Stimulated activated CD8-positive, alpha-beta memory T cell treated with anti-CD3 and anti-CD28 coated beads, Interleukin-2, amount 100 ng/mL, for 48 hours (primary cell): ENCODE measurements around the gene SLC24A4.

Experiments
- DNase-seq, 2 donors: peaks; one replicate each; pipeline ENCODE4 v3.0.0-alpha.2; 2020; ENCODE audit warnings: low read depth in 2 of 2

The SLC24A4 gene

DNA sequence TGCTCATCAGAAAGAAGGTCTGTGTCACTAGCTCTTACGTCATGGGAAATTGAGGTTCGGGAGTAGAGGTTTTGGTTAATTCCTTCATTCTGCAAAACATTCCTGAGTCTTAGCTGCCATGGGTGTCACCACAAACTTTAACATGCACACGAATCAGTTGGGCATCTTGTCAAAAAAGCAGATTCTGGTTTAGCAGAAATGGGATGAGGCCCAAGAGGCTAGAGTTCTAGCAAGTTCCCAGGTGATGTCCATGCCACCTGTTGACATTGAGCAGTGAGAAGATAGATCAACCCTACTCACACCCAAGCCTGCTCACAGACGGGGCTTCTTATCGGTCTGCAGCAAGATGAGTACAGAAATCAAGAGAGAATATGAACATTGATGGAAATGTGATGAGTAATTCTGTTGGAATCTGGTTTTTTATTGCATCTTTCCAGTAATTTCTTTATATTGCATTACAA is 179.0 kb downstream of the SLC24A4 start:
- no peak for DNase-seq

DNA sequence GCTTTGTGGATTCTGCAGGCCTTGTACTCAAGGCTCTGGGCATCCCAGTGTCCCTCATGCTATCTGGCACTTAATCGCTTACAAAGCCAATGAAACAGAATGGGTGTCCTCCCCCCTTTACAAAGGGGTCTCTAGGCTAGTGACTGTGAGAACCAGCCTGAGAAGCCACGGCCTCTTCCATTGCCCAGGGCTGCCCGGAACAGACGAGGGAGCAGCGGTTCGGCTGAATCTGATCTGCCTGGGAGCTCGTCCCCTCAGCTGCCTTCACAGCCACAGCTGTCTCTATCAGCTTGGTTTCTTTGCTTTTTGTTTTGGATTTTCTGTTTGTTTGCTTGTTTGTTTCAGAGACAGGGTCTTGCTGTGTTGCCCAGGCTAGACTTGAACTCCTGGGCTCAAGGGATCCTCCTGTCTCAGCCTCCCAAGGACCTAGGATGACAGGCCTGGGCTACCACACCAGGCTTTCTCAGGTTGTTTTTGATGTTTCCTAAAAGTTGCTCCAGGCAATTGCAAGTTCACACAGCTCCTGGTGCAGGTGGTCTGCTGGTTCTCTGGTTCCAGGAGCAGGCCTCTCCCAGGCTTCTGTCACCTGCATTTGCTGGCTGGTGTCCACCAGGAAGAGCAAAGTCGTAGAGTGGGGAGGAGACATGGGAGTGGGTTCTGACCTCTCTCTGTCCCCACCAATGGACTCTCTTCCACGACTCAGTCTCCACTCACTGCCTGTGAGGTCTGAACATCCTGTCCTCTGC is 179.7 kb downstream of the SLC24A4 start:
- DNase-seq, result no peak

DNA sequence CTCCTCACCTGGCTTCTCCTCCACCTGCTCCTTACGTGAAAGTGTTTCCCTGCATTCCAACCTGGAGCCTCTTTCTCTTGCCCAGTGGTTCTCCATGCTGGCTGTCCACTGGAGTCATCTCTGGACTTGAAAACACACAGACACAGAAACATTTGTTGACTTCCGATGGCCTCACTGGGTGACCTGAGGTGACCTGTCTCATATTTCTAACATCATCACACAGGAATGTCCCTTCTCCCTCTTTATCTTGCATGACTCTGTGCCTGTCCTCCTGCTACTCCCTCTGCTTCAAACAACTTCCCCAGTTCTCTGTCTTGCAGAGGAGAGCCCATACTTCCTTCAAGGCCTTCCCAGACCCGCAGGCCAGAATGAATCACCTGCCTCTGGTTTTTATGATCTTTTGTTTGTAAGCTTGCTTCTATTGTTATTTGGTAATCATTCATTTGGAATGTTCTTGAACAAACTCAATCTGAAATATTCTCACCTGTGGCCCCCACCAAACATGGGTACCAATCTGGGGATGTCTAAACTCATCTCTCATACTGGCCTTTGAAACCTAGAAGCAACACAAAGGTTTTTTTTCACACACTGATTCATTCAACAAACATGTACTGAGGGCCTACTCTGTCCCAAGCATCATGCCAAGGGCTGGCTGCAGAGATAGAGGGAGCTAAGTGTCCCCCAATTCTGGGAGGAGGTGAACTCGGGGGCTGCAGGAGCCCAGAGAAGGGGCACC is 181.0 kb downstream of the SLC24A4 start:
- DNase-seq, result no peak

DNA sequence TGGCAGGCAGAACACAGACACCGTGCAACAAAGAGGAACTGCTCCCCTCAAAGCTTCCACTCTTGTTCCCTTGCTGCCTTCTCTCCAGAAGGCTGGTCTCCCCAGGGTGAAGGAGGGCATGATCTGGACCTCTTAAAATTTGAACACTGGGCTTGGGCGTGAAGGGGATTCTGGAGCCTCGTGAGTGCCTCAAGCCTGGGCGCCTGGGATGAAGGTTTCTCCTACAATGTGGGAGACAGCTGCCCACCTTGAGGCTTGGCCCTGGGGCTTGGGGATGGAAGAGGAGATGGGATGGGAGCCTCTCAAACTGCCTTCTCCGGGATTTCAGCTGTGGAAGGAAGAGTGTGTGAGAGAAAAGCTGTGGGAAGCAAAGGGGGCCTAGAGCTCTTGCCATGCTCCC is 182.9 kb downstream of the SLC24A4 start:
- no peak for DNase-seq

DNA sequence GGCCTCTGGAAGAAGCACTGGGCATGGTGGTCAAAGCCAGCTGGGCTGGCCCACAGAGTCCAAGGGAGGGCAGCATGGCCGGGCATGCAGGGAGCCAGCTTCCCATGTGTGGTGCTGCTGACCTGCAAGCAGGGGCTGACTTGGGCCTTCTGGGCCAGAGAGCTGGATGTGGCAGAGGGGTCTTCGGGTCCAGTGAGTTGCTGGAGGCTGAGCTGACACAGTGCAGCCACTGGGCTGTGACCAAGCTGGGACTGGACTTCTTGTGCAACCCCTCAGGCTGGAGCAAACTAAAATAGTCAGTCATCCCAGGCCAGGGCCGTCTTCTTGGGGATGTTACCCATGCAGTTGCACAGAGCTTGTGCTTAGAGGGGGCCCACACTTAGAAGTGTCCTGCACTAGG is 183.3 kb downstream of the SLC24A4 start:
- DNase-seq, result no peak

DNA sequence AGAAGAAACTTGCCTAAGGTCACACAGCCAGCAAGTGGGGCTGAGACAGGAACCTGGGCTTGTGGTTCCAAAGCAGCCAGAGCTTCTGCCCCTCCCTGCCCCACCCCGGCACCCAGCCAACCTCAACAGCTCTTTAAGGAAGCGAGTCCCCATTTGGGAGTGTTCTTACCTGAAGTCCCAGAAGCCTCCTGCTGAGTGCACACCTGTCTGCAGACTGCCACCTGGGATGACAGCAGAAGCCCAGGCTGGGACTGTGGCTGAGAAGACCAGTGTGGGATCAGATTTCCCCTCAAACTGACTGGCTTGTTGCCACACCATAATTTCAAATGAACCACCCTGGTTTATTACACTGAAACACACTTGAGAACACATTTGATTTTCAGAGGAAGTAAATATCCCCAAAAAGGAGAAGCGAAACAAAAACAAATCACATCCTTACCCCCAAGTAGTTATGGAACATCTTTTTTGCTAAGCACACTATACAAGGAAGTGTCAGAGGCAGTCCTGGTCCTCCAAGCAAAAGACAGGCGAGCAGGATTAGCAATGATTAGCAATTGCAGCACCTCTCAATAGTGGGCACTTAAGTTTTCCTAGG is 184.3 kb downstream of the SLC24A4 start:
- DNase-seq, result no peak

DNA sequence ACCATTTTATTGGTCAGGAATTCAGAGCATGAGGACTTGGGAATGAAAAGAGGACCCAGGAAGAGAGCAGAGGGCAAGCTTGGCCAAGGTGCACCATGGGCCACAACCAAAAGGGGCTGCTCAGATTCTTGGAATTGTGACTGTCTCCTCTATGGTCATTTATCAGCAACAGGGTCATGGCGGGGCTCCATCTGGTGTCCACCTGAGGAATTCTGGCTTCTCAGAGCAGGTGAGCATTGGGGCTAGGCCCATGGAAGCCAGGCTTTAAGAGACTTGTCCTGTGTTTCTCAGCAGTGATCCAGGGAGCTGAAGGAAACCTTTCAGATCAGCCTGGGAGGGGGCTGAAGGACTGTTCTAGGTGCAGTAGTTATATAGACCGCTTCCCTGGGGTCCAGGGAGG is 188.0 kb downstream of the SLC24A4 start:
- no peak for DNase-seq

DNA sequence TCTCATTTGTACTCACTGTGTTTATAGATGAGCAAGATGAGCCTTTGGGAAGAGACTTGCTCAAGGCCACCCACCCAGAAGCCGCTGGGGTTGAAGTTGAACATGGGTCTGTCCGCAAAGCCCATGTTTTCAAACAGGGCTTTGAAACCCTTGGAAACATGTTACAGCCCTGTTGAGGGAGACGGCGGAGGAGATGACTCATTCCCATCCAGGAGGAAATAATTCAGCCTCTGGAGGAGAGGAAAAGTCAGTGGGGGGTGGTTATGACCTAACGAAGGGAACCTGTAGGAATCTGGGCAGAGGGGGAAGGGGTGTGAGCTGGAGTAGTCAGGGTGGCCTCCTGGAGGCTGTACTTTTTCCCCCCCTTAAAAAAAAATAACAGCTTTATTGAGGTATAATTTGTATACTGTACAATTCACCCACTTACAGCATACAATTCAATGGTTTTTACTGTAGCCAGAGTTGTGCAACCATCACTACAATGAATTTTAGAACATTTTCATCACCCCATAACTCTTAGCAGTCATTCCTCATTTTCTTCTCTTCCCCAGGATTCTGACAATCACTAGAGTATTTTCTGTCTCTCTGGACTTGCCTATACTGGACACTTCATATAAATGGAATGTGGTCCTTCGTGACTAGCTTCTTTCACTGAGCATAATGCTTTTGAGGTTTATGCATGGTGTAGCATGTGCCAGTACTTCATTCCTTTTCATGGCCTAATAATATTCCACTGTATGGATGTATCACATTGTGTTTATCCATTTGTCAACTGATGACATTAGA is 188.7 kb downstream of the SLC24A4 start:
- DNase-seq, result no peak

DNA sequence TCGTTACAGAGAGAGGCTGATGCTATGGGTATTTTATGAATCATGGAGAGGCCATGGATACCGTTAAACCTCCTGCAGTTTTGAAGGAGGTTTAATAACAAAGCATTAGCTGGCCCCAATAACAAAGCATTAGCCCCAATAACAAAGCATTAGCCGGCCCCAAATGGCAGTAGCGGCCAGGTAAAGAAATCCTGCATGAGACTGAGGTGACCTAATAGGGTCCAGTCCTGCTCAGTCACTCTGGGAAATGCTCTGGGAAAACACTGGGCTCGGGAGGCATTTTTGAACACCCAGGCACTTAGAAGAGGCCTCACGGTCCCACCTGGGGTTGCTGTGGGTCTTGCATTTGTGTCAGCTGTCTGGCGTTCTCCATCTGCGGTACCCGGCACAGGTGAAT is 189.8 kb downstream of the SLC24A4 start:
- no peak for DNase-seq

DNA sequence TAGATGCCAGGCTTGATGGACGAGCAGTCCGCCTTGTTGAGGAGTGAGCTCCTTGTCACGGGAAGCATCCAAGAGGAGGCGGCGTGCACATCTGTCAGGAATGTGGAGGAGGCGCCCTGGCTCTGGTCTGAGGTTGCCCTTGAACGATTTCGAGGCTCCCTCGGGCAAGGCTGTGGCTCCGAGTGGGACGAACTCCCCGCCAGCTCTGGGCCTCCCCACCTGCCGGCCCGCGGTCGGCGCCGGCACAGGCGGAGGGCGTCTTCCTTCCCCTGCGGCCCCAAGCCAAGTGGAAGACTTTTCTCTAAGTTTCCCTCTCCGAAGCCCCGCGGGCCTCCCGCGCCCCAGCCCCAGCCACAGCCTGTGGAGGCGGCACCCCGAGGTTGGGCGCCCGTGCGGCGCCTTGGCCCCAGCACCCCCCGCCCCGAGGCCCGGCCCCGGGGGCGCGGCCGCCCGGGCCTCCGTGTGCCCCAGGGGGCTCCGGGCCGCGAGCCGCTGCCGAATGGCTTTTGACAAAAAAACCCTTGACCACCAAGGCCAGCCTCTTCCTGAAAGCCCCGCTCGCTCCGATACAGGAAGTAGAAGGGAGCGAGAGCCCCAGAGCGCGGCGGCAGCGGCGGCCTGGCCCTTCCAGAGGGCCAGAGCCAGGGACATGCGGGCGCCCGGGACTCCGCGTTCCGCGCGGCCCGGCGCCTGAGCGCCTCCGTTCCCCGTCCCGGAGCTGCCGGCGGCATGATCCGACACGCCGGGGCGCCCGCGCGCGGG is 190.4 kb downstream of the SLC24A4 start, which contains the start of gene RIN3:
Gene RIN3, plus strand, starts transcription at position 578 of the 762 bp plus-strand sequence. Its CDS starts 152 bp downstream, at position 730.
- peak; percentile 34 to 51 for DNase-seq

DNA sequence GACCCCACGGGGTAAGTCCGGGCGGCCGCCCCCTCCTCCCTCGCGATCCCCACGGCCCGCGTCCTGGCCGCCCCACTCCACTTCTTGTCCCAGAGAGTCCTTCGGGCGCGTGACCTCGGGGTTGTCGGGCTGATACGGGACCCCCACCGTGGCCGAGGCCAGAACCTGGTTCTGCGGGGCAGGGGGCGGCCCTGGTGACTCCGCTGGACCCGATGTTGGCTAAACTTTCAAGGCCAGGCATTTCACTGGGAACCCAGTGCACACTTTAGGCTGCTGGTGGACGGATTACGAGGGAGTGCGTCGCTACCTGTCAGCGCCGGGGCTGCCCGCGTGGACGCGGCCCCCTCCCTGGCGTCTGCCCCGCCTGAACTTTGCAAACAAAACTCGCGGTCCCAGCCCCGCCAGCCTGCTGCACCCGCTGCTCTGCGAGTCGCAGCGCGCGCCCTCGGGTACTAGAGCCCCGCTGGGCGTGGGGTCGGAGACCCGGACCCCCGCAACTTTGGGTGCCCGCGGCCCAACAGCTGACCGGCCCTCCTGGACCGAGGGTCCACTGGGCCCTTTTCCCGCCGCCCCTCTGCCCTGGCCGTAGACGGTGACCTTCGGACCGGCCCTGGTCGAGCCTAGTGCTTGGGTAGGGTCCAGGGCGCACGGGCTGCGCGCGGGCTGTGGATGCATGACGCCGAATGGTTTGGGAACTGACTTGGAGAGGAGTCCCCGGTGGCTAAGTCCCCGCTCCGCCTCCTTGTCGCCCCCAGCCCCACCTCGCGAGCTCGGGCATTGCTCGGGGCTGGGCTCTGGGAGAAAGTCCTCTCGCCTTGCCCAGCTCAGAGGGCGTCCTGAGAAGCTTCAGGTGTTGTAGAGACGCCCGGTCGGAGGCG is 191.2 kb downstream of the SLC24A4 start:
- peak in 1 of 2 donors; percentile 32 for DNase-seq

DNA sequence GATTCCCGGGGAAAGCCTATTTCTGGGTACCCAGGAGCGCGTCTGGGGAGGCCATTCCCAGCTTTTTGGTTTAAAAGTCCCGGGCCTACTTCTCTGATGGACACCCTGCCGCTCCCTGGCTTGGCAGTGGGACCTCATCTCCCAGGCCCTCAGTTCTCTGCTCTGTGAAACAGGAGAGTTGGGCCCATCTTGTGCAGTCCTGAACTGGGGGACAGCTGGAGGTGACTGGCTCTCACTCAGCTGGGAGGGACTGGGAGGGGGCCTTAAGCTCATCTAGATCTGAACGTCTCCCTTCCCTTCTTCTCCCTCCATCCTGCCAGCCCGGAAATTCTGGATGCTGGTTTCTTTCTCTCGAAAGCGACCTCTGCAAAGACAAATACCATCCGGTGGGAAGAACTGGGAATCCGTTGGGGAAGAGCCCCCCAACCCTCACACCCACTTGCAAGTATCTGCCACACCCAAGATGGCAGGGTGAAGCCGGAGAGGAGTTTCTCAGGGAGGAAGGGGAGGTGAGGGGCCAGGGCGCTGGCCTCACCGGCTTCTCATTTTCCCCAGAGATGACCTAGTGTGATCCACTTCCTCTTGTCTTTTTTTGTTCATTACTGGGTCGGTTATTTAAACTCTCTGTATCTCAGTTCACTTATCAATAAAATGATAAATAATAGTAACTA is 192.0 kb downstream of the SLC24A4 start:
- no peak for DNase-seq

DNA sequence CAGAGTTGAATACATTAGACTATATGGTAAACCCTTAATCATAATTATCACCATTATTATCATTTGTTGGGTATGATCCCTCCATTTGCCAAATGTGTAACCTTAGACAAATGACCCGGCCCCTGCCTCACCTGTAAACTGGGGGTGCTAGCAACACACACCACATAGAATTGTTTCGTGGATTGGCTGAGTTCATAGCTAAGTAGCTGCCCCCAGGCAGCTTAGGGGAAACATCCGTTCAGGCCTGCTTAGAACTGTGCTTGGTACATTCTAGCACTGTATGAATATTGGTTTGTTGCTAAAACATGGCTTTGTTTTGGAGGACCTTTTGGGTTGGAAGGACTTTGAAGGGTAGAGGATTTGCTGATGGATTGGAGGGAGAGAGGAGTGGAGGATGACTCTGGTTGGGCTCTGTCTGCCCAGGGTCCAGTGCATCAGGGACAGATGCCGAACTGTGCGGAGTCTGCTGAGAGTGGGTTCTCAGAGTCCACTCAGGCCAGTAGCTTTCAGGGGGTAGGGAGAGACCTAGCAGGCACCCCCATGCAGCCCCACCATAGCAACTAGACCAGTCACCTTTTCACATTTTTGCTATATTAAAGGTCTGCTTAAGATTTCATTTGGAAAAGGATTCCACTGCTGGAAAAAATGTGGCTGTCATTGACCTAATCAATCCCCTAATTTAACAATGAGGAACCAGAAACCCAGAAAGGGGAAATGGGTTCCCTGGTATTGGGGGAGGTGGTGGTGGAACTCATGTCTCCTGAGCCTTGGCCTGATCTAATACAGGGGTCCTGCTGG is 192.8 kb downstream of the SLC24A4 start:
- no peak for DNase-seq

DNA sequence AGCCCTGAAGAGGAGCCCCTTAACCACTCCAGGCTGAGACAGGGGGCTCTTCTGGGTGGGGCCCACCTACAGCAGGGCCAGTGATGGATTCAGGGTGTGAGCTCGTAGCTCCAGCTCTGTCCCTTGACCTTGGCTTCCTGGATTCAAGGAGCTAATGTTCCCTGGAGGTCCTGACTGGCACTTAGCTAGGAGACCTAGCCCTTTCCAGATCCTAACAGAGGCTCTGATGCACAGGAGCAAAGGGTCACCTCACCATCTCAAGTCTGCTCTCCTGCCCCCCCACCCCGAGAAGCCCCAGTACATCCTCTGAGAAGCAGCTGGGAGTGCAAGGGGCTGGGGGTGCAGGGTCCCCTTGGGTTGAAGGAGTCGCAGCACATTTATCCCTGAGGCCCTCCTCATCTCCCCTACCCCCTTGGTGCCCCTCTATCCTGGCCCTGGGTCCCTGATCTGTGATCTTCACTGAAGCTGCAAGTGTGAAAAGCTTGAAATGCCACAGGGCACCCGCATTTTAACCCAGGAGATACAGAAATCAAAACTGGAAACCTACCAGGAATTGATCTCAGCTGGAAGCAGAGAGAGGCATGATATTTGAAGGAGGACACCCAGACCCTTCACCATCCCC is 193.5 kb downstream of the SLC24A4 start:
- DNase-seq, result no peak

DNA sequence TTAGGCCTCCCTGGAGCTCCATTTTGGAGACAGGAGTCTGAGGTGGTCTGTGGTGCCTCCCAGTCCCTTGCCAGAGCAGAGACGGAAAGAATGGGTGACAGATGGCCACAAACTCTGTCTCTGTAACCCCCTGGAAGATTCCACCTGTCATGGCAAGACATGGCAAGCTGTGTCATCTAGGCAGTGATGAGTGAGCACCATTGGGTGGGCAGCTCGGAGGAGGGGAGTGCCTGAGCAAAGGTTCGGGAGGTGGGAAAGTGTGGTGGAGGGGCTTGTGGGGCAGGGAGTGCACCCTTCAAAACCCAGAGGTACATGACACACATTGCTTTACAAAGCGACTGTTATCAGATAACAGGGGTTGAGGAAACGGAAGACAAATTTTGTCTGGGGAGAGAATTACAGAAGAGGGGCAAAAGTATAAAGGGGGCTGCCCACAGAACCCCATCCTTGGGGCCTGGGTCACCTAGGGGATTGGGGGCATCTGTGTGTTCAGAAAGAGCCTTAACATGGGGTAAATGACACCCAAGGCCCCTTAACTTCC is 194.1 kb downstream of the SLC24A4 start:
- DNase-seq, result peak; percentile 36 to 43

DNA sequence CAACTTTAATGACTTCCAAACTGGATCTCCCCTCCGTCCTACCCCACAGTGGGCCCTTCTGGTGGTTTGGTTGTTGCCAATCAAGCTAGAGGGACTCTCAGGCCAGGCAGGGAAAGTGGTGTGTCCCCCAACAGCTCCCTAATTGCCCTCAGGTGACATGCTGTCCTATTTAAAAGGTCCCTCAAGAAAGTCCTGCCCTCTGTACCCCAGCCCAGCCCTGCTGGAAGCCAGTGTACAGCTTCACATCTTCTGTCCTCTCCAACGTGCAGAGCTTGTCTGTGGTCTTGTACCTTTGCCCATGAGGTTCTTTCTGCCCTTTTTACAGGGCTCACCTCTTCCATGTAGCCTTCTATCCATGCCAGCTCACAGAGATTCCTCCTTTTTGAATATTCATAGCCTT is 194.8 kb downstream of the SLC24A4 start:
- no peak for DNase-seq

DNA sequence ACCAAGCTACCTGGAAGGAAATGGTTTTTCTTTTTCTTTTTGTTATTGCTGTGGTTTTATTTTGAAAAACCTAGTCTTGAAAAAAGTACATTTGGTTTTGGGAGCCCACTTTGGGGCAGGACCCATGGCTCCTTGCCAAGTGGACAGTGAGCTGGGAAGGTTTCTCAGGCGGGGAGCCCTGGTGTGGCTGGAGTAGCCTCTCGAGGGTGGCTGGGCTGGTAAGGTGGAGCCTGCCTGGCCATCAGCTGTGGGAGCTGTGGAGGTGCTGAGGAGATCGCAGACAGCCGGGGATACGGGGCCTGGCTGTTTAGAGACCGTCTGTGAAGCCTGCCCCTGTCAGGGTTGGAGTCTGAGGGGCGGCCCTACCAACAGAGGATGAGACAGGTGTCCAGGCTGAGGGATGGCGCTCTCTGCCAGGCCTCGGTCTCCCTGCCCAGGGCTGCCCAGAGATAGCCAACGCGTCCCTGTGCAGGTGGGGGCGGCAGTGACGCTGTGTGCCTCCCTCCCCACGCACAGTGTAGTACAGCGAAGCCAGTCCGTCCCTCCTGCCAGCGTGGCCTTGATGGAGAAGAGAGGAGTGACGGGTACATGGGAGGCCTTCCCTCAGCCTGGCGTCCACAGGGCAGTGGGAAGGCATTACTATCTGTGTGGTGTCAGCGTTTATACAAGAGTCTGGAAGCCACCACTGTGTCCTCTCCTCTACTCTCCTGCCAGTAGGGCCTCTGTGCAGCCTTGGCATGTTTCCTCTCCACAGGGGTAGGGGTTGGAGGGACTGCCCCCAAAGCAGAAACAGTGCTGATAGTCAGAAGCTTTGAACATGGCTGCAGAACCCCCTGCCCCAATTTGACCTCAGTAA is 196.5 kb downstream of the SLC24A4 start:
- no peak for DNase-seq
